GM18508 (cell line): ENCODE measurements around the gene SLC16A9.

Source experiments
- ATAC-seq: cut with Tn5 transposase; IDR thresholded peaks from one replicate; pipeline ENCODE4 v1.9.1; 2021; ENCODE audit warnings: moderate number of reproducible peaks; ENCODE audit not compliant: insufficient read depth, unreplicated experiment

SLC16A9 gene

DNA sequence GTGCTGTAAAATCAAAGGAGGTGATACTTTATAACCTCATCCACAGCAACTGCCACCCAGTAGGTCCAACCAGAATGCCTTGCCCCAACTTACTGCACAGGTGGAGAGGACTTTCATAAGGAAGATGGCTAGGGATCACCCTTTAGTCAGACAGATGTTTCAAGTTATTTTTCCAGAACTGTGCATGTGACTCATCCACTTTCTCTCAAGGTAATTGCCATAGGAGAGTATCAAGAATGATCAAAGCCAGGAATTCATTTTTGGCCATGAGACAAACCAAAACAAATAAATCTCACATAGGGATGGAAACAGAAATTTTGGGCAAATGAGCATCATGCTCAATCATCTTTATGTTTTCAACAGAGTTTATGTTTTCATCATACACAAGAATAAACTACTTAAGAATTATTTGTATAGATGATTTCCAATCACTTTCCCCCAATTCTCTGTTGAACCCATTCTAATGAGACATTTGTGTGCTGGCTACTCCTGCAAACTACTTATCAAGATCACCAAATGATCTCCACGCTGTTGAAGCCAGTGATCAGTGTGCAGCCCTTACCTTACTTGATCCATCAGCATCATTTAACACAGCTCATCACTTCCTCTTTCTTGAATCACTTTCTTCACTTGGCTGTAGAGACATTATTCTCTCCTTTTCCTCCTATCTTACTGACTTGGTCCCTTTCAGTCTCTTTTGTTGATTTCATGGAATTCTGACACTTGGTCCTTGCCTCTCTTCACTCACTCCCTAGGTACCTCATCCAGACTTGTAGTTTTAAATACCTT, 74.0 kb downstream of the SLC16A9 start:
- no peak for ATAC-seq

DNA sequence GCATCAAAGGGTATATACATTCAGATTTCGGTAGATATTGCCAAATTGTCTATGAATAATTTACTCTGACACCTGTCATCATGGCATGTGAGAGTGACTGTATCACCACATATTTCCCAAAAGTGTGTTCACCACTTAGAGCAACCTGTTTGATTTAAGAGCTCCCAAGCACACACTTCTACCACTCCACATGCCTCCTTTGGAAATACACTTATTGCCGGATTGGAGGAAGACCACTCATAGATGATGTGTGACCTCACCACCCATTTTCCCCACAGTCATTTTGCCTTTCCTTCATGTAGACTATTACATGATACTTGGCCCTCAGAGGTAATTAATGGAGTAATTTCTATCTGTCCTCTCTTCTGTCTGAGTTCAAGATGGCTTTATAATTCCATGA, 75.5 kb downstream of the SLC16A9 start:
- no peak for ATAC-seq

DNA sequence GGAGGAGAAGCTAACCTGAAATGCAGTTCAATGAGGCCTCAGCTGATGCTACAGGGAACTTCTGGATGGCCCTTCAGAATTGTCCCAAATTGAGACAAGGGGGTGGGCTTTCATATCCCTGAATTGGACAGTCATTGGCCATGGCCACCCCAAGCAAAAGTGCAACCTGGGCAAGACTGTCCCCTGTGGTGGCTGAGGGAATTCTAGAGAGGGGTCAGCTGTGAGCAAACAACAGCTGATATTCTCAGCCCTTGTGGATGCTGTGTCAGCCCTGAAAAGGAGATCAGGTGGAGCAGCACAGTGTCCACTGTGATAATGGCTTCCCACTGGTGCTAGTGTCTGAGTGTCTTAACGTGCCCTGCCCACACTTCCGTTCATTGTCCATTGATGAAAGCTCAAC, 76.6 kb downstream of the SLC16A9 start:
- ATAC-seq, result no peak

DNA sequence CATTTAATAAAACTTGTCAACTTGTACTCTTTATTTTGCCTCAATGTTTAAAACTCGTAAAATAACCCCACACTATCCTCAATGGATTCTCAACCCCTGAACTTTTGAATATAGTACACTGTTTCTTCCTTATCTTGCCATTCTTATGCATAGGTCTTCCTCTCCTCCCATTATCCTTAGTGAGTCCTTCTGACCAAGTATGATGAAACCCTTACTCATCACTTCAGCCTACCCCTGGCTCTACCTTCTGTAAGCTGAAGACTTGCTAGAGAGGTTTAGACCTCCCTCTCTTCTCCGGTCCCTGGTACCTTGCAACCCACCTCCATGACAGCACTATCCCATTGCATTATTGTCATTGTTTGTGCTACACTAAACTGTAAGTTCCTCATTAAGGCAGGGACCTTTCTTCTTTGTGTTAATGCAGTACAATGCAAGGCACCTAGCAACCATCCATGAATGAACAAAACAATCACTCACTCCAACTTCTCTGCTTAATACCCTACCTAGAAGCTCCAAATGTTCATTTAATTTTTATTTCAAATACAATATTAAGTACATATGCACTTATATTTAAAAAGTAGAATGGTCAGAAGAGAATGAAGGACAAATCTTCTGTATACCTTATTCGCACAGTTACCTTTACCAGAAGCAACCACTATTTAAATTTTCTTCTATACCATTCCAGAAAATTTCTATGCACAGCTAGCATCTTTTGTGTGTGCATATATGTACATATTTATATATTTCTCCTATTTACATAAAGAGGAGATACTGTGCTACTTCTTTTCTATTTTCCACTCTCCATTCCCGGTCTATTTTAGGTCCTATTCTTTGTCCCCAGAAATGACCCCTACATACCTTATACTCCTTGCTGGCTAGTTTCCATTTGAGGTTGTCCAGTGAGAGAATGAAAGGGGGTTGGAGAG, 77.5 kb downstream of the SLC16A9 start:
- ATAC-seq, result no peak

DNA sequence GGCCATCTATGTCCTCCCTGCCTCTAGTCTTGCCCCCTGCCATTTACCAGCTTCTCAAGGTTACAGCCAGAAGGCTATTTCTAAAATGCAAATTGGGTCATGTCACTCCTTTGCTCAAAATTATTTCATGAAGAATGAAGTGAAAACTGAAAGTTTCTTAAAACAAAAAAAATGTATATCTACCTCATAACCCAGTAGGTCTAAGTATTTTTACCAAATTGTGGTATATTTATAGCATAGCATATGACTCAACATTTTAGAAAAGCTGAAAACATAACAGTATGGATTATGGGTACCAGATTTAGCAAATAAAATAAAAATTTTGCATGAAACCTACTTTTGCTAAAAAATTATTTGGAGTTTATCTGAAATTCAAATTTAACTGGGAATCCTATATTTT, 78.4 kb downstream of the SLC16A9 start:
- no peak for ATAC-seq

DNA sequence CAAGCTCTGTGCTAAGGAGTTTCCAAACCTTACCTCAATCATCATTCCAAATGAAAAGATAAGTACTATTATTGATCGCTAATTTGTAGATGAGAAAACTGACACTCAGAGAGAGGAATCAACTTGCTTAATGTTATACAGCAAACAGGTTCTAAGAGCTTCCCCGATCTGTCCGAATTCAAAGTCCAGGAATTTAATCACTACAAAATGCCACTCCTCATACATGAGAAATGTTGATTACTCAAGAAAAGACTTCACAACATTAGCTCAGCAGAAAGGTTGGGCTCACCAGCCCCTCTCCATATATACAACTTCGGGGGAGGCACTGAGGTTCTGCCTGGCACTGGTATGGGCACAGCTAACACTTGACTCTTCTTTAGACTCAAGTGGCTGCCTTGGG, 80.7 kb downstream of the SLC16A9 start:
- no peak for ATAC-seq

DNA sequence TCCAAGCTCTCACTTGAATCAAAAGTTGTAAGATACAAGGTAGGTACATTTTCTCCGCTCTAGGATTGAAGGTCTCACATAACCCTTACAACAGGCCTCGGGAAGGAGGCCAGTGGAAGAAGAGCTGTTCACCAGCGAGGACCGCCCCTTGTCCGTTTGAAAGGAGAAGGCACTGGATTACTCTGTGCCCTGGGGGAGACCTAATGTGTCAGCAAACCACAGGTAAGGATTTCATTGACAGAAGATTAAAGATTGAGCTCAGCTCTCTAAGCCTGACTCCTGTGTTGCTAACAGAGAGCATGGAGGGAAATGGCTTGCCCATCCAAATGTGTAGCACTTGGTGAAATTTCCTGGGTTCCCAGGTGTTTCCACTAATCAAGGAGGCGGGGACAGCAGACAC, 81.2 kb downstream of the SLC16A9 start:
- ATAC-seq, result no peak

DNA sequence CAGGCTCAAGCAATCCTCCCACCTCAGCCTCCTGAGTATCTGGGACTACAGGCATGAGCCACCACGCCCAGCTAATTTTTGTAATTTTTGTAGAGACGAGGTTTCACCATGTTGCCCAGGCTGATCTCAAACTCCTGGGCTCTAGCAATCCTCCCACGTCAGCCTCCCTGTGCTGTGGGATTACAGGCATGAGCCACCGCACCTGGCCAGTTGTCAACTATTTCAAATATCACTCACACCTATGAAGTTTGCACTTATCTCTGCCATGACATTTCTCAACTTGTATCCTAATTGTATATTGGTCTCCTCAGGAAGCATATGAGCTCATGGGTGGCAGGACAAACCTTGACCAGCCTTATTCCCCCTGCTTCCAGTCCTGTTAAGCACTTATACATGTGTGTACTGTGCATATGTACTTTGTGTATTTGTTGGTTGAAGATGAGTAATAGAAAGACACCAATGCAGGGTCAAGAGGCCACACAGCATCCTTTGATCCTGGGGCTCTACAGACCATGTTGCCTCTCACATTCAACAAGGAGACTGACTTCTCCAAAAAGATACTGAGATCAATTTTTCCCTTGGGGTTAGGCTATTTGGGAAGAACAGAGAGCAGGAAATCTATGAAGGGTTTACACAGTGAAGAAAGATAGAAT, 82.2 kb downstream of the SLC16A9 start:
- ATAC-seq, result no peak

DNA sequence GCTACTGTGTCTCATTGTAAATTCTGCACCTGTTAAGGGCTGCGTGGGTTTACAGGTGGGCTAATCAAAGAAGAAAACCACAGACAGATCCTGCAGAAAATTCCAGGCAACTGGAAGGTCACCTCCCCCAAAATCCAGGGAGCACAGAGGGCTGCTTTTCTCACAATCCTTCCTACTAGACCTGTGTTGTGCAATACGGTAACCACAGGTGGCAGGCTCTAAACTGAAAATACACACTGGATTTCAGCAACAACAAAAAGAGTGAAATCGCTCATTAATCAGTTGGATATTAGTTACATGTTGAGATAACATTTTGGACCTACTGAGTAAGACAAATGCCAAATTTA, 83.2 kb downstream of the SLC16A9 start:
- ATAC-seq, result no peak

DNA sequence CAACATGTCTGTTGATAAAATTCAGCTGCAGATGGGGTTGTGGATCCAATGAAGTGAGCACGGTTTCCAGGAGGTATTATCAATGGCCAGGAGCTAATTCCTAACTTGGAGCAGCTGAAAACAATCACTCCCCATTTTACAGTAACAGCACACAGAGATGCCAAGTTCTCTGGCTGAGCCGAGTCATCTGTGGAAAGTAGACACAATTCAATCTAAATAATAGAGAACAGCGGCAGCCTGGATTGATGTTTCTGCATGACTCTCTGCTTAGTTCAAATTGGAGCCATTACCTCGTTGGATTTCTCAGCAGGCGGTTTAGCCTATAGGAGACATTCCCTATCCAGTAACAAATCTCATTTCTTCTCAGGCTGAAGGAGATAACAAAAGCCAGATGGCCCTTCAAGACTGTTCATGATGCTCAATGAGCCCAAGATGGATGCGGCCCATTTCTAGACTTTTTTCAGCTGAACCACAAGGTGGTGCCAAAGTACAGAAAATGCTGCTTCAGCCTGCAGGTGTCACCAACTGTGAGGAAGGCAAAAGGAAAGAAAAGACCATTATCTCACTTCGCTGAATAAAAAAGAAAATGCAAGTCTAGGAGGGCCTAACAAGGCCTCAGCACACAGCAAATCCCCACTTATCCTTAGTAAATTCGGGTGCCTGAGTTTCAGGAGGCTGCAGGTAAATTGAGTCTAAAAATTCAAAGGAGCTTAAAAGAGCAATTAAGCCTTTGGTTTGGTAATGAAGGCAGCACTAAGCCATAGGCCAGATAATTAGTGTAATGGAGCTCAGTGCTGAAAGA, 83.7 kb downstream of the SLC16A9 start:
- peak; percentile 80 for ATAC-seq

DNA sequence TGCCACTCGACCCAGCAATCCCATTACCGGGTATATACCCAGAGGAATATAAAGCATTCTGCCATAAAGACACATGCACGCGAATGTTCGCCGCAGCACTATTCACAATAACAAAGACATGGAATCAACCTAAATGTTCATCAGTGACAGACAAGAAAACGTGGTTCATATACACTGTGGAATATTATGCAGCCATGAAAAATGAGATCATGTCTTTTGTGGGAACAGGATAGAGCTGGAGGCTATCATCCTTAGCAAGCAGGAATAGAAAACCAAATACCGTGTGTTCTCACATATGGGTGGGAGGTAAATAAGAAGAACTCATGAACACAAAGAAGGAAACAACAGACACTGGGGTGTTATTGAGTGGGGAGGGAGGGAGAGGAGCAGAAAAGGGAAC, 84.7 kb downstream of the SLC16A9 start:
- no peak for ATAC-seq

DNA sequence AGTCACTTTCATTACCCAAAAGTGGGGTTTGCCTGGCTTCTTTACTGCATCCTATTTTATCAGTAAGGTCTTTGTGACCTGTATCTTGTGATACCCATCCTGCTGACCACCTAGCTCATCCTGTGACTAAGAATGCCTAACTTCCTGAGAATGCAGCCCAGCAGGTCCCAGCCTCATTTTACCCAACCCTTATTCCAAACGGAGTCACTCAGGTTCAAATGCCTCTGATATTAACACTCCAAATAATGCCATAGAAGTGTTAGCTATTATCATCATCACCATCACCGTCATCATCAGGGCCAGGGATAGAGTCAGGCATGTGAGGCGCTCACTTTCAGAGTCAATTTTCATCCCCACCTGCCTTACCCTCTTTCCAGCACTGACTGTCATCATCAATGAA, 85.5 kb downstream of the SLC16A9 start:
- no peak for ATAC-seq

DNA sequence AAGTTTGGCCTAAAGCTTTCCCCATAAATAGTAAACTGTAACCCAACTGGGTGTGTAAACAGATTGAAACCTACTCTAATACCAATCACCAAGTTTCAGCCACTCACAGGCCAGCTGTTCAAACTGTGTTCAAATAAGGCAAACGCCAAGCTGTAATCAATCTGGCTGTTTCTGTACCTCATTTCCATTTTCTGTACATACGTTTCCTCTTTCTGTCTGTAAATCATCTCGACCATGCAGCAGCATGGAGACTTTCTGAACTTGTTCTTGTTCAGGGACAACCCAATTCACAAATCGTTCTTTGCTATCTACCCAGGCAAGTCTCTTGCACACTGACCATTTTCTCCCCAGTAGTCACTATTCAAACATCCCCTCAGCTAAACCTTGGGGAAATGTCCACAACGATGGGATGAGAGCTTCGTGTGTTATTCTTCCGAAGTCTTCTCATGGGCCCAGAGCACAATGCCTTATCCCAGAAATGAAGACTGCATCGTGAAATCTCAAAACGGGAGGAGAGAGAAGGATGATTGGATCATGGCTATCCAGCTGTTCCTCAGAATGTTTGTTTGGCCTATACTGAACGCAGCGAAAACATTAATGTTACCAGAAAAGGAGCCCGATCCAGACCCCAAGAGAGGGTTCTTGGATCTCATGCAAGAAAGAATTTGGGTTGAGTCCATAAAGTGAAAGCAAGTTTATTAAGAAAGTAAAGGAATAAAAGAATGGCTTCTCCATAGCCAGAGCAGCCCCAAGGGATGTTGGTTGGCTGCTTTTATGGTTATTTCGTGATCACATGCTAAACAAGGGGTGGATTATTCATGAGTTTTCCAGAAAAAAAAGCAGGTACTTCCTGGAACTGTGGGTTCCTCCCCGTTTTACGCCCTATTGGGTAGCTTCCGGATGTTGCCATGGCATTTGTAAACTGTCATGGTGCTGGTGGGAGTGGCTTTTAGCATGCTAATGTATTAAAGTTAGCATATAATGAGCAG, 86.2 kb downstream of the SLC16A9 start:
- ATAC-seq, result no peak

DNA sequence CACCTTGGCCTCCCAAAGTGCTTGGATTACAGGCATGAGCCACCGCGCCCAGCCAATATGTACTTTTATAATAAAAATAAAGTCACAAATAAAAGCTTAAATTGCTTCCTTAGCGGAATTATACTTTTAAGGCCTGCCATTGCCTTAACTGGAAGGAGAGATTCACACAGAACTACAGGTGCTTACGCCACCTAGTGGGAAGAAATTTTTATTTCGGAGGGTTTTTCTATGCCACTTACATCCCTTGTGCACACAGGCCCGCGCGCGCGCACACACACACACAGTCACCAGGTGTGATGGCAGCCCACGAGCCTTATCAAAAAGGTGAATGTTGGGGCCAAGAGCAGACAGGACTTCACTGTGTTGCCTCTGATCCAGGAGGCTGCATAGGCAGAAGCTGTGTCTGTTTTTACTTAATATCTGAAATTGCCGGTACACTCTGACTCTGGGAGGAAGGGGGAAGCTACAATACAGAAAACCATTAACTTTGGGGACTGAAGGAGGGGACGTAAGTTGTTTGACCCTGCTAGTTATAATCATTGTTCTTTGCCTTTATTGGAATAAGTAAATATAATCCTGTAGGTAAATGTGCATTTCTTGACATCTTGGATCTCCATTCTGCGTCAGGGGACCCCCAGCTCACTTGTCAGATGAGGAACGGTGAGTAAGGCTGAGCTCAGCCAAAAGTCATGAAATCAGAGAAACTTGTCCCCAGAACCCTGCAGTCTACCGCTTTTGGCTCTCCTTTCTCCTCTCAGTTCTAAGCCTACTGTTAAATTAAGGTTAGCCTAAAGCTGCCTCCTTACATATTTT, 87.1 kb downstream of the SLC16A9 start:
- no peak for ATAC-seq

DNA sequence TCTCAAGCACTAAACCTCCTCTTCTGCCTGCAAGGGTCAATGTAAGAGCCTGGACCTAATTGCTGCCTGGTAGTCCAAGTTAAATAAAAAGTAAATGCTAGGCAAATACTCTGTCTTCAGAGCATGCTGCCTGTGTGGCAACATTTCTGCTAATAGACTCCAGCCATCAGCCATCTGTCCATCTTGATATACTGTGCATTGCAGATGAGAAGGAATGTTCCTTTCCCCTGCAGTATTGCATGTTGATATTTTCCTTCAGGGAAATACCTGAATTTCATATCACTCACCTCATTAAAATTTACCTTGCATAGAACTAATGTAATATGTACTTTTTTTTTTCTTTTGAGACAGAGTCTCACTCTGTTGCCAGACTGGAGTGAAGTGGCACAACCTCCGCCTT, 87.9 kb downstream of the SLC16A9 start:
- ATAC-seq, result no peak

DNA sequence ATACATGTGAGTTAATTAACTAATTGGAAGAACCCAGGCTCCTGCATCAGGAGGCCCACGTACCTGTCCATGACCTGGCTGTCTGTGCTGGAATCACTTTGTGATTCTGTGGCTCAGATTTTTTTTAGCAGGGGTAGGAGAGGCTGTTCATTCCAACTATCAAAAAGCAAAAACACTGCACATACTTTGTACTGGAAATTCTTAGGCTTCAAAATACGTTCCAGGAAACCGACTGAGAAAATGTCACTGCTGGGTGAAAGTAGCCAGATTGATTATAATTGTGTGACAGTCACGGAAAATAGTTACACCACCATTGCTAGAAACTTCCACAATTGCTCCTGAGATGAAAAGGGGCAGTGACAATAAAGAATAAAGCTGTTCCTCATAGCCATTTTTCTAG, 91.0 kb downstream of the SLC16A9 start:
- no peak for ATAC-seq

DNA sequence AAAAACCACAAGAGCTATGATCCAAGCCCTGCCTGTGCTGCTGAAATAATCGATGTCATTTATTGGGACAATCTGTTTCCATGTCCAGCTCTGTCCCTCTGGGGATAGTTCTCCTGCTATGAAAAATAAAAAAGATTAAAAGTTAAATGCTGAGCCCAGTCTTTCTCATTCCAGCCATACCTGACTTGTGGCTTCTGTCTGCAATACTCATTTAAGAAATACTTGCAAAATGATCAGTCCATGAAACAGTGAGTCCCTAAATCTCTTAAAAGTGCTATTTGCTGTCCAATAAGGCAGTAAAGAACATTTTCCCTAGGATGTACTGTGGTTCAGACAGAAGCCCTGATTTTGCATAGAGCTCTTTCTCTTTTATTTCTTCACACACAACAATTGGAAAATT, 91.7 kb downstream of the SLC16A9 start:
- ATAC-seq, result no peak

DNA sequence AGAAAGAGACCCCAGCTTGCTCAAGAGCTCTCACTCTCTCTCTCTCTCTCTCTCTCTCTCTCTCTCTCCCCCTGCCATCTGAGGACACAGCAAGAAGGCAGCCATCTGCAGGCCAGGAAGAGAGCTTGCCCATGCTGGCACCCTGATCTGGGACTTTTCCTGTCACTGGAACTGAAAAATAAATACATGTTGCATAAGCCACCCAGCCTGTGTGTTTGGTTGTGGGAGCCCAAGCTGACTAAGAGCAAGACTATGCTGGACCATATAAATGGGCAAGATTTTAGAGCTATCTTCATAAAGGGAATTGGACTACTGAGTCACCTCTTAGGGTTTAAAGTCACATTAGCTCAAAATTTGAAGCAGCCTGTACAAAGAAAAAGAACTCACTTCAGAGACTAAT, 98.6 kb downstream of the SLC16A9 start:
- ATAC-seq, result no peak
